GM18505 (cell line): Measurements from ENCODE around the gene CDPF1.

Experiments
- ATAC-seq: cut with Tn5 transposase; IDR thresholded peaks from one replicate; pipeline ENCODE4 v1.9.1; 2021; ENCODE audit not compliant: unreplicated experiment
- POLR2A ChIP-seq: IDR thresholded peaks from 4 replicates; pipeline ENCODE4 v1.6.1; 2011; ENCODE audit warnings: borderline replicate concordance; ENCODE audit not compliant: insufficient read depth, insufficient read length; ENCODE audit errors: extremely low read depth

CDPF1 gene

GRCh38 chr22:46288846-46289243 is 38.8 kb upstream of the CDPF1 start:
- no peak for ATAC-seq
- no peak for TF ChIP-seq POLR2A

- TF ChIP-seq POLR2A = peak; percentile 87
- ATAC-seq = no peak
These were observed 38.0 kb upstream of the CDPF1 start for GRCh38 chr22:46287873-46288751.

- no peak for TF ChIP-seq POLR2A
- ATAC-seq = no peak
These were observed 37.1 kb upstream of the CDPF1 start for GRCh38 chr22:46286941-46287872.

GRCh38 chr22:46286006-46286405 is 35.9 kb upstream of the CDPF1 start:
- no peak for ATAC-seq
- no peak for TF ChIP-seq POLR2A

- TF ChIP-seq POLR2A = no peak
- no peak for ATAC-seq
These were observed 32.0 kb upstream of the CDPF1 start for GRCh38 chr22:46281866-46282678.

- ATAC-seq = no peak
- no peak for TF ChIP-seq POLR2A
These were observed 31.0 kb upstream of the CDPF1 start for GRCh38 chr22:46280999-46281623.

- ATAC-seq = no peak
- TF ChIP-seq POLR2A = no peak
These were observed 30.1 kb upstream of the CDPF1 start for GRCh38 chr22:46280063-46280817.

- no peak for TF ChIP-seq POLR2A
- ATAC-seq = no peak
These were observed 28.9 kb upstream of the CDPF1 start for GRCh38 chr22:46278656-46279645.

- TF ChIP-seq POLR2A = no peak
- no peak for ATAC-seq
These were observed 26.5 kb upstream of the CDPF1 start for GRCh38 chr22:46276563-46276962.

GRCh38 chr22:46275455-46276122 is 25.5 kb upstream of the CDPF1 start:
- ATAC-seq = no peak
- TF ChIP-seq POLR2A = no peak
